ENCODE measurements around the gene TMEFF1.
"Not testable (repeated sequence)": the region's sequence is repeated elsewhere in the genome, so short reads cannot be mapped to it uniquely, and the experiment has no call there.

TMEFF1 gene

DNA sequence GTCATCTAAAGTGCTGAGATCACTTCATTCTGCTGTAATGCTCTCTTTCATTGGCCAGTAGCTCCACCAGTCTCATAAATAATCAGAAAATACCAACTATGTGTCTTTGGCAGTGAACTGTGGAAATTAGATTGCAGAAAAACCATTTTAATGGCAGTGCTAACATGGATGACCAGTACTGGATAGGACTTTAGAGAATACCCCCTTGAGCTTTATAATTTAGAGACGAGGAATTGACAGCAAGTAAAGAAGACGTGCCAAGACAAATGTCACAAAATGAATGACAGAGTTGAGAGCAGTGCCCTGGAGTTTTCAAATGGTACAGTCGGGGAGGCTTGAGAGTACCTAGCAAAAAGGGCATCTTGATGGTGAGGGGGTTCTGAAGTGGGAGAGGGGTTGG lies 40.2 kb upstream of the TMEFF1 start:
- H3K9me3 ChIP-seq (ENCODE audit: severe bottlenecking) = no peaks in the 10 kb centered on the region
- H3K4me1 ChIP-seq (ENCODE audit: insufficient read depth, poor library complexity, severe bottlenecking) = peaks cover 17% of the 10 kb centered on the region
- no peak overlapping the region for H3K4me3 ChIP-seq (ENCODE audit: severe bottlenecking)
- H3K27me3 ChIP-seq (ENCODE audit: insufficient read depth, poor library complexity, severe bottlenecking) = no peaks in the 10 kb centered on the region
- ATAC-seq (ENCODE audit: low read depth) (no peak), DNase-seq (ENCODE audit: low spot score) (no peak)
- H3K36me3 ChIP-seq (ENCODE audit: low read depth) = peaks cover 36% of the 10 kb centered on the region
- no peak overlapping the region for H3K27ac ChIP-seq (ENCODE audit: poor library complexity, severe bottlenecking)
- TF ChIP-seq, protein P1, sequence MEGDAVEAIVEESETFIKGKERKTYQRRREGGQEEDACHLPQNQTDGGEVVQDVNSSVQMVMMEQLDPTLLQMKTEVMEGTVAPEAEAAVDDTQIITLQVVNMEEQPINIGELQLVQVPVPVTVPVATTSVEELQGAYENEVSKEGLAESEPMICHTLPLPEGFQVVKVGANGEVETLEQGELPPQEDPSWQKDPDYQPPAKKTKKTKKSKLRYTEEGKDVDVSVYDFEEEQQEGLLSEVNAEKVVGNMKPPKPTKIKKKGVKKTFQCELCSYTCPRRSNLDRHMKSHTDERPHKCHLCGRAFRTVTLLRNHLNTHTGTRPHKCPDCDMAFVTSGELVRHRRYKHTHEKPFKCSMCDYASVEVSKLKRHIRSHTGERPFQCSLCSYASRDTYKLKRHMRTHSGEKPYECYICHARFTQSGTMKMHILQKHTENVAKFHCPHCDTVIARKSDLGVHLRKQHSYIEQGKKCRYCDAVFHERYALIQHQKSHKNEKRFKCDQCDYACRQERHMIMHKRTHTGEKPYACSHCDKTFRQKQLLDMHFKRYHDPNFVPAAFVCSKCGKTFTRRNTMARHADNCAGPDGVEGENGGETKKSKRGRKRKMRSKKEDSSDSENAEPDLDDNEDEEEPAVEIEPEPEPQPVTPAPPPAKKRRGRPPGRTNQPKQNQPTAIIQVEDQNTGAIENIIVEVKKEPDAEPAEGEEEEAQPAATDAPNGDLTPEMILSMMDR (IDR thresholded peaks at IDR 0.05; ENCODE audit: poor library complexity, severe bottlenecking) = no peak

DNA sequence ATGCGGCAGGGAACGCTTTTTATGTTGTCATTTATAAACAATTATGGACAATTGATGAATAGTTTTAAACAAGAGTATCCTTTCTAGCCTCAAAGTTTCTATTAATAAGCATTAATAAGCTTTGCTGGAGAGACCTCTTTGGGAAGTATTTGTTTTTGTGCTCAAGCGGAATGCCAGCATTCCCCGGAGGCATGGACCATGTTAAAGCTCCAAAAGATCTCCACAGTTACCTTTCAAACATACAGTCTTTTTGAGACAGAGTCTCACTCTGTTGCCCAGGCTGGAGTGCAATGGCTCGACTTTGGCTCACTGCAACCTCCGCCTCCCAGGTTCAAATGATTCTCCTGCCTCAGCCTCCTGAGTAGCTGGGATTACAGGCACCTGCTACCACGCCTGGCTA lies 36.4 kb upstream of the TMEFF1 start:
- Histone ChIP-seq H3K9me3 (ENCODE audit: severe bottlenecking) (no peaks in the 10 kb centered on the region), H3K27ac (ENCODE audit: poor library complexity, severe bottlenecking) (no peak overlapping the region), H3K4me1 (ENCODE audit: insufficient read depth, poor library complexity, severe bottlenecking) (no peaks in the 10 kb centered on the region), H3K4me3 (ENCODE audit: severe bottlenecking) (no peak overlapping the region), H3K27me3 (ENCODE audit: insufficient read depth, poor library complexity, severe bottlenecking) (no peaks in the 10 kb centered on the region), H3K36me3 (ENCODE audit: low read depth) (peaks cover 36% of the 10 kb centered on the region)
- DNase-seq (ENCODE audit: low spot score) = no peak
- TF ChIP-seq, protein P1 (IDR thresholded peaks at IDR 0.05; ENCODE audit: poor library complexity, severe bottlenecking) = no peak
- ATAC-seq (ENCODE audit: low read depth) = no peak

DNA sequence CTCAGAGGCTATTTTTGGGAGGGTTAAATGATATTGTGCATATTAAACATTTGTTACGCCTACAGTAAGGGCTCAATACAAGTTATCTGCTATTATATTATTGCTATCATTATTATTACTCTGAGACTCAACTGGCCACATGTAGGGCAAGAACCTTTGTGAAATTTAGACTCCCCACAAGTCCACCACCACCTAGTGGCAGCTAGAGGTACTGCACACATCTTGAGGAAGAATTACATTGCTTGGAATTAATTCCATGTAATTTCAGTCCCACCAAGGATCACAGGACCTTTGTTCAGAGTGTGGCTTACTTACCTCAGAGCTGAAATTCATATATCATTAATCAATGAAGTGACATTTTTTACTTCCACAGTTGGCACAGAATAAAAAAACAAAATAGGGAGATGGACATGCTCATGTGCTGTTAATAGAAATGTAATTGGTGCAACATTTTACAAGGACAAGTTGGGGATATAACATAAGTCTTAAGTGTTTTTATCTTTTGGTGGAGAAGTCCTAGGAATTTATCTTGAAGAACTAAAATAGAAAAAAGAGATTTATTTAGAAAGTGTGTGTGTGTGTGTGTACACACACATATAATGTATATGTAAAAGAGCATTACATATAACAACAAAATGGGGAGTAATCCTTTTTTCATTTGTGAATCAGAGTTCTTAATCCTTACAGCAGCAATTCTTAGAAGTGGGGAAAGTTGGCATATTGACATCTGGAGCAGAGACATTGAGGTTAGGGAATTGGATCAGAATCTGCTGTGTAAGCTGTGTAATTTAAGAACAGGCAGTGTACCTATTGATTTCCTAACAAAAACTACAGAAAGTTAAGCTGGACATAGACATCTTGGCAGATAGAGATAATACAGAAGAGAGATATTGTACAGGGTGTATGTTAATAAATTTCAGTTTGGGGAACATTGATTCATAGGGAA lies 34.8 kb upstream of the TMEFF1 start:
- peak; percentile 56 for DNase-seq (ENCODE audit: low spot score)
- Histone ChIP-seq H3K27me3 (ENCODE audit: insufficient read depth, poor library complexity, severe bottlenecking) (no peaks in the 10 kb centered on the region), H3K27ac (ENCODE audit: poor library complexity, severe bottlenecking) (no peak overlapping the region), H3K4me3 (ENCODE audit: severe bottlenecking) (no peak overlapping the region), H3K36me3 (ENCODE audit: low read depth) (peaks cover 39% of the 10 kb centered on the region), H3K4me1 (ENCODE audit: insufficient read depth, poor library complexity, severe bottlenecking) (no peaks in the 10 kb centered on the region), H3K9me3 (ENCODE audit: severe bottlenecking) (no peaks in the 10 kb centered on the region)
- peak; percentile 60; the same call in 2 of the 3 replicates for ATAC-seq (ENCODE audit: low read depth)
- TF ChIP-seq, protein P1 (IDR thresholded peaks at IDR 0.05; ENCODE audit: poor library complexity, severe bottlenecking) = peak; percentile 95

DNA sequence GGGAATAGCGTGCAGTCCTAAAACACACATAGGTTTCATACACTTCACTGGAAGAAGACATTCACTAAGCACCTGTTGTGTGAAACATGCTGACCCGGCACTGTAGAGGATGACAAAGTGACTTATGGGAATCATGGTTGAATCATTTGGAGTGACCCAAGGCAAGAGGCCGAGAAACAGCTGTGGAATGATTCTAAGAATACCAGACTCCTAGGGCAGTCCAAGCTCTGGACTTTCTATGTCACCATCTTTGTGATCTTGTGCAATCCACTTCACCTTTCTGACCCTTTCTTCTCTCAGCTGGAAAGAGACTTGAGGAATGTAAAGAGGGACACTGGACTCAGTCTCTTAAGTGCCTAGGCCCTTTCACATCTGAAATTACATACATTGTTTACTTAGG lies 32.9 kb upstream of the TMEFF1 start:
- DNase-seq (ENCODE audit: low spot score) = no peak
- Histone ChIP-seq H3K4me1 (ENCODE audit: insufficient read depth, poor library complexity, severe bottlenecking) (no peaks in the 10 kb centered on the region), H3K36me3 (ENCODE audit: low read depth) (peaks cover 45% of the 10 kb centered on the region), H3K27me3 (ENCODE audit: insufficient read depth, poor library complexity, severe bottlenecking) (no peaks in the 10 kb centered on the region), H3K4me3 (ENCODE audit: severe bottlenecking) (no peak overlapping the region), H3K9me3 (ENCODE audit: severe bottlenecking) (no peaks in the 10 kb centered on the region), H3K27ac (ENCODE audit: poor library complexity, severe bottlenecking) (no peak overlapping the region)
- TF ChIP-seq, protein P1 (IDR thresholded peaks at IDR 0.05; ENCODE audit: poor library complexity, severe bottlenecking) = no peak
- no peak for ATAC-seq (ENCODE audit: low read depth)

DNA sequence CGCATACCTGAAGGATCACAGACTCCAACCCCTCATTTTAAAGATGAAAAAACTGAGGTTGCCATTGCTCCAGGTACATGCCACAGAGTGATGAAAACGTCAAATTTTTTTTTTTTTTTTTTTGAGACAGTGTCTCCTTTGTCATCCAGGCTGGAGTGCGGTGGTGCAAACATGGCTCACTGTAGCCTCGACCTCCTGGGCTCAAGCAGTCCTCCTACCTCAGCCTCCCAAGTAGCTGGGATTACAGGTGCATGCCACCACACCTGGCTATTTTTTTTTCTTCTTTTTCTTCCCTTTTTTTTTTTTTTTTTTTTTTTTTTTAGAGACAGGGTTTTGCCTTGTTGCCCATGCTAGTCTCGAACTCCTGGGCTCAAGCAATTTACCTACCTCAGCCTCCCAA lies 32.5 kb upstream of the TMEFF1 start:
- H3K4me1 ChIP-seq (ENCODE audit: insufficient read depth, poor library complexity, severe bottlenecking); H3K27ac ChIP-seq (ENCODE audit: poor library complexity, severe bottlenecking); H3K9me3 ChIP-seq (ENCODE audit: severe bottlenecking): not testable (repeated sequence)

More for the DNA sequence above, 32.5 kb upstream of the TMEFF1 start:
- not testable (repeated sequence) for ATAC-seq (ENCODE audit: low read depth); H3K27me3 ChIP-seq (ENCODE audit: insufficient read depth, poor library complexity, severe bottlenecking); DNase-seq (ENCODE audit: low spot score); H3K4me3 ChIP-seq (ENCODE audit: severe bottlenecking)
- H3K36me3 ChIP-seq (ENCODE audit: low read depth) = peaks cover 47% of the 10 kb centered on the region

Measured in RWPE2 (cell line).